ENCODE measurements around the gene MMP27.

The MMP27 gene

DNA sequence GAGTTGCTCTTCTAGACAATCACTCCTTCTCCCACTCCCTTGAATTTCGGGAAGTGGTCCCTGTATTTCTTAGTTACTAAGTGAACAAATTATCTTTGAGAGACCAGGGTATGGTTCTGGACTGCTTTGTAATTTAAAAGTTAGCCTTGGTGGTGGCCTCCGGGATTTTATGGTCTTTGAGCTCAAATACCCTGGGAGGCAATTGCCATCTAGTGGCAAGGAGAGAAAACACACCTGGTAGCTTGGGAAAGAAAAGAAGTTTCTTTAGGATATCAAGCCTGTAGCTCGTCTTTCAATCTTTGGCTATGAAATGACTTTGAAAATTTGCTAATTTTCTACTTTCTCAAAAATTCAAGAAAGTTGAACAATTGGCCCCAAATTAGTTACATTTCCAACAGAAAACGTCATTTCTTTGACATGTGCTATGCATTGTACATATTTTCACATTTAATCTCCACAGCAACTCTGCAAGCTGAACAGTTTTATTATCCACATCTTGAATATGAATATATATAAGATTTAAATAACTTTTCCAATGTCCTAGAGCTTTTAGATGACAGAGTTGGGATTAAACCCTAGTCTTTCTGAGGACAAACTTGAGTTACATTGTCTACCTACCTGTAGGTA lies 39.1 kb downstream of the MMP27 start:
- H3K4me1 Mint-ChIP-seq = peaks cover 3 to 4% of the 10 kb centered on the region in 2 donors
- H3K36me3 Mint-ChIP-seq = no peaks in the 10 kb centered on the region
- DNase-seq (peak; percentile 5), ATAC-seq (replicated peaks) (peak; percentile 56 to 66)
- no peak overlapping the region for H3K27ac Mint-ChIP-seq
- no peaks in the 10 kb centered on the region for H3K27me3 Mint-ChIP-seq
- H3K4me3 Mint-ChIP-seq = no peak overlapping the region
- no peaks in the 10 kb centered on the region for H3K9me3 Mint-ChIP-seq

DNA sequence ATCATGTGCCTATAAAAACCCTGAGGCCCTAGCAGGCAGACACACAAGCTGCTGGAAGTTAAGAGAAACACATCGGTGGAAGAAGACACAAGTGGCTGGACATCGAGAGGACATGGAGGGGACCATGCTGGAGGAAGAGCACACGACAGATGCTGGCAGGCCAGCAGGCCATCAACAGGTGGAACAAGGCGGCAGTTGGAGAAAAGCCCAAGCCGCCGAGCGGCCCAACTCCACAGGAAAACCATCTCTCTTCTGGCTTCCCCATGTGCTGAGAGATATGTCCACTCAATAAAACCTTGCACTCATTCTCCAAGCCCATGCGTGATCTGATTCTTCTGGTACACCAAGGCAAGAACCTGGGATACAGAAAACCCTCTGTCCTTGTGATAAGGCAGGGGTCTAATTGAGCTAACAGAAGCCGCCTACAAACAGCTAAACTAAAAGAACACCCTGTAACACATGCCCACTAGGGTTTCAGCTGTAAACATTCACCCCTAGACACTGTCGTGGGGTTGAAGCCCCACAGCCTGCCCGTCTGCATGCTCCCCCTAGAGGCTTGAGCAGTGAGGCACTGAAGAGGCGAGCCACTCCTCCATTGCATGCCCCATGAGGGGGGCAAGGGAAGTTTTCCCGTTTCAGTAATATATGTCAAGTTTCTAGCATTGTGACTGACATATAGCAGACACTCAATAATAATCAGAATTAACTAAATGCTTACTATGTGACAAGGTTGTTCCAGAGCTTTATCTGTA lies 41.4 kb downstream of the MMP27 start:
- H3K4me1 Mint-ChIP-seq = peaks cover 3 to 4% of the 10 kb centered on the region in 2 donors
- DNase-seq (no peak), ATAC-seq (replicated peaks) (peak; percentile 68 to 81)
- no peak overlapping the region for H3K27ac Mint-ChIP-seq
- H3K36me3 Mint-ChIP-seq = no peaks in the 10 kb centered on the region
- H3K27me3 Mint-ChIP-seq = no peaks in the 10 kb centered on the region
- no peaks in the 10 kb centered on the region for H3K9me3 Mint-ChIP-seq
- no peak overlapping the region for H3K4me3 Mint-ChIP-seq

DNA sequence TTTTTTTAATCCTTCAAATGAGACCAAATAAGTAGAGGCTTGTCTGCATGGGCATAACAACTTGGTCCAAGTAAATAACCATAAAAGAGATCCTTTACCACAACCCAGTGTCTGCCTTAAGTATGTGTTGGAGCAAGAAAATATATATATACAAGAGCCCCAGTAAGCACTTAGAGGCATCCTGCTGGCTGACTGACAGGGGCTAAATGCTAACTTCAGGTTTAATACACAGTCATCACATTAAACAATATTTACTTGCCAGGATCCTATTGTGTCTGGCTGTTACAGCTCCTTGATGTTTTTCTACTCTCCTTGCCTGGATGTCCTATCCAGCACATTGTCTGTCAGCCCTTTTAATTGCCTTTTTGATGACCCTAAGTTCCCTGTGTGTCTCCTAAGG lies 43.0 kb downstream of the MMP27 start:
- peaks cover 5 to 7% of the 10 kb centered on the region in 2 donors for H3K27me3 Mint-ChIP-seq
- DNase-seq = no peak
- no peak for ATAC-seq (replicated peaks)
- no peaks in the 10 kb centered on the region for H3K36me3 Mint-ChIP-seq
- H3K4me3 Mint-ChIP-seq = no peak overlapping the region
- peaks cover 3 to 4% of the 10 kb centered on the region in 2 donors for H3K4me1 Mint-ChIP-seq
- no peak overlapping the region for H3K27ac Mint-ChIP-seq
- no peaks in the 10 kb centered on the region for H3K9me3 Mint-ChIP-seq

DNA sequence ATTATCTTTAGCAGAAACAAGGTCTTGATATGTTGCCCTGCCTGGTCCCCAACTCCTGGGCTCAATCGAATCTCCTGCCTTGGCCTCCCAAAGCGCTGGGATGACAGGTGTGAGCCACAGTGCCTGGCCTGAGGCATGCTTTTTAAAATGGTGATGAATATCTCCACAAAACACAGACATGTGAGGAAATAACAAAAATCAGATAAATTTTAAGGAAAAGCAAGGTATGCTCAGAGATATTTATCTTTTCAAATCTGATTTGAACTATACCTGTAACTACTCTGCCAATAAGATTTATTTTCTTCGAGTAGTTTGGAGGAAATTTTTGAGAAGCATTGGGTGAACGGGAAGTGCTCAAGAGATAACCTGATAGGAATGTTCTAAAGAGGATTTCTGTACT lies 44.5 kb downstream of the MMP27 start:
- Mint-ChIP-seq H3K27me3 (peaks cover 12 to 13% of the 10 kb centered on the region in 2 donors), H3K4me3 (no peak overlapping the region), H3K36me3 (no peaks in the 10 kb centered on the region), H3K9me3 (no peaks in the 10 kb centered on the region), H3K27ac (no peak overlapping the region), H3K4me1 (peaks cover 3 to 4% of the 10 kb centered on the region in 2 donors)
- no peak for ATAC-seq (replicated peaks)
- DNase-seq = no peak

DNA sequence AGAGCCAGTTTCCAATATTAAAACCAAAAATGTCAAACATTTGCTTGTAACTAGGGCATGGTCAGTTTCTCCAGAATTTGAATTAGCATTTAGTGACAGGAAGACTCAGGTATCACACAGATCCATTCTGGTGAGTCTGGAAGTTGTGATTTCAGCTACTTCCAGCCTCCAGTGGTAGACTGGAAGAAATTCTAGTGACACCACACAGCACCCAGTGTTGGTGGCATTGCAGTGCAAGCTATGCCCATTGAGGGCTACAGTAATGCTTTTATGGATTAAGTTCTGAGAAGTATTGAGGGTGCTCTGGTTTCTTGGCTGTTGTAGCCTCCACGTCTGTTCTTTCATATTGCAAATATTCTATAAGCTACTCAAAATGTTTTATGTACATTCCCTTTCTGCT lies 49.0 kb downstream of the MMP27 start:
- no peaks in the 10 kb centered on the region for H3K36me3 Mint-ChIP-seq
- peaks cover 23 to 24% of the 10 kb centered on the region in 2 donors for H3K27me3 Mint-ChIP-seq
- no peak for ATAC-seq (replicated peaks)

DNA sequence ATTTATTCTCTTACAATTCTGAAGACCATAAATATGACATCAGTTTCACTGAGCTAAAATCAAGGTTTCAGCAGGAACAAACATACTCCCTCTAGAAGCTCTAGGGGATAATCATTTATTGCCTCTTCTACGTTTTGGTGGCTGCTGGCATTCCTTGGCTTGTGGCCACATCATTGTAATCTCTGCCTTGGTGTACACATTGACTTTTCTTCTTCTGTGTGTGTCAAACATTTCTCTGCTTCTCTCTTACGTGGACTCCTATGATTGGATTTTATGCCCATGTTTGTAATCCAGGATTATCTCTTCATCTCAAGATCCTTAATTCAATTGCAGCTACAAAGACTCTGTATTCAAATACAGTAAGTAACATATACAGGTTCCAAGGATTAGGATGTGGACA lies 50.0 kb downstream of the MMP27 start:
- no peak overlapping the region for H3K27ac Mint-ChIP-seq
- no peaks in the 10 kb centered on the region for H3K4me1 Mint-ChIP-seq
- peaks cover 23 to 24% of the 10 kb centered on the region in 2 donors for H3K27me3 Mint-ChIP-seq
- peaks cover 2 to 4% of the 10 kb centered on the region in 2 donors for H3K9me3 Mint-ChIP-seq
- H3K4me3 Mint-ChIP-seq = no peak overlapping the region
- no peak for ATAC-seq (replicated peaks)
- no peaks in the 10 kb centered on the region for H3K36me3 Mint-ChIP-seq
- DNase-seq = no peak

More for the DNA sequence above, 49.0 kb downstream of the MMP27 start:
- no peak for DNase-seq
- Mint-ChIP-seq H3K4me1 (no peaks in the 10 kb centered on the region), H3K9me3 (peaks cover 2 to 4% of the 10 kb centered on the region in 2 donors), H3K27ac (no peak overlapping the region), H3K4me3 (no peak overlapping the region)

DNA sequence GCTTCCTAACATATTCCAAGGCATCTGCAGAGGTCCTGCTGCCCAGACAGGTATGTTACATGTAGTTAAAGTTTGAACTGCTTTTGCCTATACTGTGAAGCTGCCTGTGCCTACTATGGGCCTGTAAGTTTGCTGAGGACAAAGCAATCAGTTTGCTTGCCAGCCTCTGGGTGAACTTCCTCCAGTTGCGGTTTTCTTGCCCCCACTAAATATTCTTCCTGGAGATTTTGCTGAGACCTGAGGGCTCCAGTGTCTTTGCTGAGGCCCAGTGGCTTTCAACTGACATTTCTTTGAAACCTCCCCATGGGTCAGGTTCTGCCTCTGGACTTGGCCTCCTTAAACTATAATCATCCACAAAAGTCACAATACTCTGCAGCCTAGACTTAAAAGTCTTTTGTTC lies 50.8 kb downstream of the MMP27 start:
- Mint-ChIP-seq H3K4me3 (no peak overlapping the region), H3K27me3 (peaks cover 24 to 27% of the 10 kb centered on the region in 2 donors), H3K9me3 (peaks cover 2 to 4% of the 10 kb centered on the region in 2 donors), H3K36me3 (no peaks in the 10 kb centered on the region), H3K27ac (no peak overlapping the region), H3K4me1 (no peaks in the 10 kb centered on the region)
- ATAC-seq (replicated peaks) (no peak), DNase-seq (no peak)

DNA sequence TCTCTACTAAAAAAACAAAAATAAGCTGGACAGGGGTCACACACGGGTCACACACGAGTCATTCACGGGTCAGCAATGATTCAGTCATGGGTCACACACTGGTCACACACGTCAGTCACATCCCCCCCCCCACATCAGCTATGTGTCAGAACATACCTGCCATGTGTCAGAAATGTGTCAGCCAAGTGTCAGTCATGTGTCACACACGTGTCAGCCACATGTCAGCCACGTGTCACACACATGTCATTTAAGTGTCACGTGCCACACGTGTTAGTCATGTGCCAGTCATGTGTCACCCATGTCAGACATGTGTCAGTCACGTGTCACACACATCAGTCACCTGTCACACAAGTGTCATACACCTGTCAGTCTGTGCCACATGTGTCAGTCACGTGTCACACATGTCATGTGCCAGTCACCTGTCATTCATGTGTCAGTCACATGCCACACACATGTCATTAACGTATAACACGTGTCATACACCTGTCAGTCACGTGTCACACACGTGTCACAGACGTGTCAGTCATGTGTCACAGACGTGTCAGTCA lies 51.8 kb downstream of the MMP27 start:
- Mint-ChIP-seq H3K27me3 (peaks cover 20 to 24% of the 10 kb centered on the region in 2 donors), H3K27ac (no peak overlapping the region)
- ATAC-seq (replicated peaks) = no peak

DNA sequence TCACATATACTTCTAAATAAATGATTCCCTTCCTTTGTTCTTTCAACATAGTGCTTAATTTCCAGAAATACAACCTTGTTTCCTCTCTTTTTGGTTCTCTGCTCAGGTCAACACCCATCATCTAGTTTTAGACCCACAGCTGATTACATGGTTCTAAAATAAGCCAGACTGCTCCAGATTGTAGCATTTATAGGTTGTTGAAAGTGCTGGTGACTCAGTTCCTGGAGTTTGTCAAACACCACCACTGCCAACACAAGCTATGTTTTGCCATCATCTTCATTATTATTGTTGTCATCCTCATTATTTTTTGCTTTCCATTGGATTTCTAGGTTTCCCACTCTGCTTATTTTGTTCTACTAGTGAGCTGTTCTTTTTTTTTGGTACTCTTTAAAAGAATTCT lies 58.1 kb downstream of the MMP27 start:
- H3K4me3 Mint-ChIP-seq = no peak overlapping the region
- no peak overlapping the region for H3K27ac Mint-ChIP-seq
- no peak for ATAC-seq (replicated peaks)
- no peak for DNase-seq
- peaks cover 8 to 21% of the 10 kb centered on the region in 2 donors for H3K27me3 Mint-ChIP-seq
- no peaks in the 10 kb centered on the region for H3K9me3 Mint-ChIP-seq
- no peaks in the 10 kb centered on the region for H3K4me1 Mint-ChIP-seq
- H3K36me3 Mint-ChIP-seq = no peaks in the 10 kb centered on the region

More for the DNA sequence above, 51.8 kb downstream of the MMP27 start:
- Mint-ChIP-seq H3K4me3 (no peak overlapping the region), H3K36me3 (no peaks in the 10 kb centered on the region), H3K9me3 (peaks cover 2 to 4% of the 10 kb centered on the region in 2 donors), H3K4me1 (no peaks in the 10 kb centered on the region)
- no peak for DNase-seq

DNA sequence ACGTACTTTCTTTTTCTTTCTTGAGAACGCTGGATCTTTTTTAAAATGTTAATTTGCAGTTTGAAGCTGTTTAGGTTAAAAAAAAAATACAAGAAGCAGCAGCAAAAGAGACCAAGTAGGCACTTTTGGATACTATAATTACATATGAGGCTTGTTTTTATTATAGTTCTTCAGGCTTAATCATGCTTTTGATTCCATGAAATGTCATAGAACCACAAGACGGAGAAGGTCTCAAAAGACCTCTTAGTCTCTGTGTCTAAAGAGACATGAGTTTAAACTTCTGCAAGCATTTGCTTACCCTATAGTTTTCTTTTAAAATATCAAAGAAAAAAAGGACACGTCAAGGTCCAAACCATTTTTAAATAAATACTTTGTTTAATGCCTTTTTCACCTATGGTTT lies 61.6 kb downstream of the MMP27 start:
- ATAC-seq (replicated peaks) (no peak), DNase-seq (no peak)
- Mint-ChIP-seq H3K27me3 (peaks cover 12 to 21% of the 10 kb centered on the region in 2 donors), H3K4me3 (no peak overlapping the region), H3K4me1 (no peaks in the 10 kb centered on the region), H3K36me3 (no peaks in the 10 kb centered on the region), H3K27ac (no peak overlapping the region), H3K9me3 (no peaks in the 10 kb centered on the region)
